HuH-7.5 (cell line): ENCODE measurements around the gene DYNC1I1.

Experiments used
- DNase-seq: peaks from one replicate; pipeline ENCODE4 v3.0.0; 2011; ENCODE audit warnings: low spot score

Gene DYNC1I1

DNA sequence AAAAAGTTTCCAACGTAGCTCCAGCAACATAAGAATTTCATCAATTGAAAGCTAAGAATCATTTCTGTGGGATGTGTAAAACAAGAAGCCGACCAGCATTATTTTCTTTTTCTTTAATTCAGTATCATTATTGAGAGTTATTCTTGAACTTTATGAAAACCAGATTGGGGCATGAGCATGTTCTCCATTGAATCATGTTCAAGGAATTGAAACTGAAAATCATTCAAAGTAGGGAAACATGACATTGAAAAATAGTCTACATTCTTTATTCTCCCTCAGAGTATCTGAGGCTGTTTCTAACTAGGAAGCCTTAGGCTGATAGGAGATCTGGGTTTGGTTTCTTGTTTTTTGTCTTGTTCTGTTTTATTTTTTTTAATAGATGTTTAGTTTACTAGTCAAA is 253.7 kb downstream of the DYNC1I1 start:
- no peak for DNase-seq

DNA sequence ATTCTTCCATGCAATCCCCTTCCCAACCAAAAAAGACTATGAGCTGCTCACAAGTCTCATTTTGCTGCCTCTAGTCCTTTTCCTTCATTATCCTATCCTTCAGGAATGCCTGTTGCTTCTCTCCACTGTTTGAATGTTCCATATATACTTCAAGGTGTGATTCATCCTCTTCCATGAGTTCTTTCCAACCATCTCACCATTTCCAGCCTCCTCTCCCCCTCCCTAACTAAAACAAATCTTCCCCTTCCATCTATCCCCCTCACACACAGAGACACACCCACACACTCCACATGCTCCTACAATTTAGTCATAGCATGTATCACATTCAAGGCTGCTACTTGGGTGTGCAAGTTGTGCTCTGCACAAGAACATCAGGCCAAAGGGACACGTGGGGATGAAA is 254.3 kb downstream of the DYNC1I1 start:
- DNase-seq, result no peak

DNA sequence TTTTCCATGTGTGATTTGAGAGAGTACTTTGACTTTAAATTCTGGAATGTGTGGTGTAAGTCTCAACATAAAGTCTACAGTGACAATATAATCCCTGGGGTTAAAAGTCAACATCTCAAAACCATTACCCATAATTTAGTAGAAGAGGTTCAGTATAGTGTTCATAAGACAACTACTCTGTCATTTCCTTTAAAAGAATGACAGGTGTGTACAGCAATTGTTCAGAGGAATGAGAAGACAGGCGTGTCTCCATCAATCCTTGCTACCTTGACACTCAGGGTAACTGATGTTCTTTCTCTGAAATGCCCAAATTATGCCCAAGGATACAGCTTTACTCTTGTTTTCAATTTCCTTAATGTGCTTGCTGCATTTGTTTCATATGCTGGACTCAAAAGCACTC is 256.4 kb downstream of the DYNC1I1 start:
- DNase-seq, result no peak

DNA sequence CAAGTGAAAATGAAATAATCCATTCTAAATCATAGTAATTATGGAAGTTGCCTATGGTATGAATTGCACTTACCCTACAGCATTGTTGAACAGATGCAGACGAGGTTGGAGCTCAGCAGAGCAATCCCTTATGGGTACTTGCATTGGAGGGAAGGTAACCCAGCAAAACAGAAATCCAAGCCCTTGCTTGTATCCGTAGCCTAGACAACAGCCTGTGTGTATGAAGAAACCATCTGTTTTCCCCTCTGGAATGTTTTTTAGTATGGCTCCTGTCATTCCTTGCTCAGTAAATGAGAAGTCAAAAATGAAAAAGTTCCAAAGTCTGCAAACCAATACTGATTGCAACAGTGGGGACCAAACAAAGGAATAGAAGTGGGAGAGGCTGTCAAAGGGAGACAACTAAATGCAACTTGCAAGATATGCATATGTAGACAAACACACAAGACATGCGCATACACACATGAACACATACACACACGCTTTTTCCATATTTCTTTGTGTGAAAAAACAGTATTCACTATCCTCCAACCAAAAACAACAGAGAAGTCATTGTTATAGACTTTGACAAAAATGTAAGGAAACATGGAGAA is 260.8 kb downstream of the DYNC1I1 start:
- no peak for DNase-seq

DNA sequence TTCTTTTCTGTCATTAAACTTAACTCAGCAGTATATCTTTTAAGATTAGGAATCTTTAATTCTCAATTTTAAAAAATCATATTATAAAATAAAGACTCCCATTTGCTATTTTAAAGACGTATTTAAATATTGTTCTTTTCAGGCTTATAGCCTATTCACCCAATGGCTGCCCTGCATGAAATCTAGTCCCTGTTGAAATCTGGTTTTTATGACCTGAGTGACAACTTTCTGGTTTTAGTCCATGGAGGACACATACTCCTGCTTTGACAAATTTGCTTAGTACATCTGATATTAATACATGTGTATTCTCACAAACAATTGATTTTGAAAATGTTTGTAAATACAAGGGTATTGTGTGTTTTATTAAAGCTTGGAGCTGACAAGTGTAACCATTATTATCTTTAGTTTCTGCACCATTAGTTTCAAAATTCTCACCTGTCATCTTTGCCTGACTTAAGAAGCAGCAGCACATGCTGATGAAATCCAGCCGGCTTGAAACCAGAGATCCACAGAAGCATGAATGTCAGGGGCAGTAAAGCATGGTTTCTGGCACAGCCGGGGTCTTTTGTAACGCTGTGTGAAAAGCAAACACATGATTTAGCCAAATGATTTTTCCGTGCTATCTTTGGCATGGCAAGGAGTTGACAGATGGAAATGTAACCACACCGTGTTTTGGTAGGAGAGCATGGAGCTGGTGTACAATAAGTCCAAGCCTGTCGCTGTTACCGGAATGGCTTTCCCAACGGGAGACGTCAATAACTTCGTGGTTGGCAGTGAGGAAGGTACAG is 262.8 kb downstream of the DYNC1I1 start:
- DNase-seq, result no peak

DNA sequence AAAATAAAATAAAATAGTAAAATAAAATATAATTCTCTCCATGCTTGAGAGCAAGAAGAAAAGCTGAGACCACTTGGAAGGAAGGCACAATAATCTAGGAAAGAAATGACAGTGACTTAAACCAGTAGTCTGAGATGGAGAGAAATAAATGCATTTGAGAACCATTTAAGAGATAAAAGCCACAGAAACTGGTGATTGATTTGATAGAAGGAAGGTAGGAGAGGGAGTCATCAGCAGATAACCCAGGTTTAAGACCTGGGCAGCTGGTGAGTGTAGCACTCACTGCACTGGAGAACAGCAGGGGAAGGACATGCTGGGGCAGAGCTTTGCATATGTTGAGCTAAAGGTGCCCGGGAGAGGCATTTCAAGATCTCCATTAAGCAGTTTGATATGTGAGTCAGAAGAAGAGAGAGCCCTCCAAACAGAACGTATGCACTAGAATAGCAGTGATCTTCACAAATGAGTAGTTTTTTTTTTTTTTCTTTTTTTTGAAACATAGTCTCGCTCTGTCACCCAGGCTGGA is 268.0 kb downstream of the DYNC1I1 start:
- no peak for DNase-seq

DNA sequence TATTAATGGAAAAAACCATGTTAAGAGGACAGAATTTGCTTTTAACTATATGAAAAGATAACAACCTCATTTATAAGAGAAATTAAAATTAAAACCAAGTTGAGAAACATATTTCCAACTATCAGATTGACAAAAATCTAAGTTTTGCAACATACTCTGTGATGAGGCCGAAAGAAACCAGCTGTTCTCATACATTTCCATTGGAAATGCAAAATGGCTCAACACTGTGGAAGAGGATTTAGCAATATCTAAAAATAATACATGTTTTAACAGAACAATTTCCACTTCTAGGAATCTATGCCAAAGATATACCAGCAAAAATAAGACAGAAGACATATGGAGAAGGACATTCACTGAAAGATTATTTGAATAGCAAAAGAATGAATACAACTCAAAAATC is 268.8 kb downstream of the DYNC1I1 start:
- no peak for DNase-seq

DNA sequence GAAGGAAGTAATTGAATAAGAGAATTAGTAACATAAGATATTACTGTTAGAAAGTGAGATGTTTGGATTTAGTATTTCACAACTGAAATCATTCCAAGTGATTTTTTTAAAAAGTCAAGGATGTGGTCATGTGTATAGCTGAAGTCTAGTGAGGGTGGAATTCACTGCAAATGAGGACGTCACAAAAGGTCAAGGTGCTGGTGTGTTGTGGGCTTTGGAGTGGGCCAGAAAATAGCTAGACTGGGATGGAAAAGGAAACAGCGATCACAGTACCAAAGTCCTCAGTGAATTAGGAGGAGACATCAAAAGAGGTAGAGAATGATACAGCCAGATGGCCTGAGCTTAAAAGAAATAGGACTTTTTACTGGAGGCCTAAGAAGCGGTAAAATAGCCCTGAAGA is 272.8 kb downstream of the DYNC1I1 start:
- DNase-seq, result no peak

DNA sequence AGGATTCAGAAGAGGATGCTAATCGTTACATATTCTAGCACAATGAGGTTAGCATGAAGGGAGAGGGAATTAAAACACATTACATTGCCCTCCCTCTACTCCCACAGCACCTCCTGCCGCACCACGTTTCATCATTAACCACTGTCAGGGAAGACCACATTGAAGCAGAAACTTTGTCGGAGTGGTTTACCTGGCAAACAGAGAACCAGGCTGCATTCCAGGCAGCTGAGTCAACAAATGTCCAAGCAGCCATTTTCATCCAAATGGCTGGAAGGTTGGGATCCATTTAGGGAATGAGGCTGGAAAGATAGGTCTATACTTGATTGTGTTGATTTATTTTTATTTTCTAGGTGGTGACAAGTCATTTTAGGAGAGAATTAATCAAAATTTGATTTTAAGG is 273.6 kb downstream of the DYNC1I1 start:
- no peak for DNase-seq

DNA sequence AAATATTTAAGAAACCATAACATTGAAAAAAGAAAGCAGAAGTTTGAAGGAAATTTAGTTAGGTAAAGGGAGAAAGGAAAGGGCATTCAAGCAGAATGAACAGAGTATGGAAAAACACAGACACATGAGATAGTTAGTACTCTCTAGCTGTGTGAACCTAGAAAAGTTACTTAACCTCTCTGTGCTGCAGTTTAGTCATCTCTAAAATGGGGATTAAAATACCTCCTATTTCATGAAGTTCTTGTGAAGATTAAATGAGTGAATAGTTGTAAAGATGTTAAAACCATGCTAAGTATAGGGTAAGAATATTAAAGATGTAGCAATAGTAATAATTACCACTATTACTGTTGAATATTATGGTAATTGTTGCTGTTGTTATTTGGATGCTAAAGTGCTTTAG is 279.9 kb downstream of the DYNC1I1 start:
- no peak for DNase-seq

DNA sequence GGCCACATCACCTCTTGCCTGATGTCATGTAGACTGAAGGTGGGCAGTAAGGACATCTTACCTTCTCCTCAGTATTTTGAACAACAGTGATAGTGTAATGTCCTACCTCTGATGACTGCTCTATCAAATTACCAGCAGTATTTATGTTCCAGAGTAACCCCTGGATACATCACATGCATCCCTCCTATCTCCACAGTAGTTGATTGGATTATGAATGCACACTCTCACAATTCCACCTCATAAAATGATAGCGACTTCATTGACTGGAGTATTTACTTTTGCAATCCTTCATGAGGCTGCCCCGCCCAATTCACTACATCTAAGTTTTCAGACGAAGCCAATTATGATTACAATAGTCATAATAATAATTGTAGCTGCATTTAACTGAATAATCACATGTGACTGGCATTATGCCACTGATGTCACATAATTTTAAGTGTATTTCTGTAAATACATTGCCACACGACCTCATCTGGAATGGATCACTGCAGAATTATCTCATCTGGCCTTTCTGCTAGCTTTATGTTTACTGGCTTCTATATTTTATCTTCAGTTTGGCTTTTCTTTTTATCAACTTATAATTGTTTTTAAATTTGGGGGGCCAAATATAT is 280.6 kb downstream of the DYNC1I1 start:
- DNase-seq, result no peak

DNA sequence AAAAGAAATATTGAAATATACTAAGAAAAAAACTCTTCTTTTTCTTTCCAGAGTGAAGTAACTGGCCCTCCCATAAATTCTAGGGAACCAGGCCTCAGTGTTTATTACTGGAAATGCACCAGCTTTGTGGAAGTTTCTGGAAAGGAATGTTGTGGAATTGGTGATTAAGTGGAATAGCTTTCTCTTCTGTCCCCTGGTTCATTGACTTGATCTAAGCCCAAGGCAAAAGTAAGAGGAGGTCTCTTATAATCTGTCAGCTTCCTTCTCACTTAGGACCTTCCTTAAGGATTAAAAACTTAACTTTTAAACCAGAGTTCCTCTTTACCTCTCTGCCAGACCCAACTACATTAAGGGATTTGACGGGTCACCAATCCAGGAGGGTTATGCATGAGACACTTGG is 283.4 kb downstream of the DYNC1I1 start:
- no peak for DNase-seq

DNA sequence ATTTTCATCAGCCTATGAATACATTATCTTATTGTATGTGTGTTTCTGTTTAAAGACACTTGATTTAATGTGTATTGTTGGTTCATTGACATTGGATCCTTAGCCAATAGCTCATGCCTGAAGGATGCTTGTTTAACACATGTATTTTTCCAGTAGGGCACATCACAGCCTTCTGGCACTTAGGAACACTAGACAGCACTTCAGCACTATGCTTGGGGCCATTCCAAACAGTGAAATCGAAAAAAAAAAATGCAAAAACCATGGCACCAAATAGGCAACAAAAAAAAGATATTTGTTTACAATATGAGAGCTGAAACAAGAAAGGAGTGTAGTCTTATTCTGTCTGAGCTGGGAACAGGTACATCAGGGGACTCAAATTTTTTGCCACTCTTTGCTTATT is 286.7 kb downstream of the DYNC1I1 start:
- no peak for DNase-seq

DNA sequence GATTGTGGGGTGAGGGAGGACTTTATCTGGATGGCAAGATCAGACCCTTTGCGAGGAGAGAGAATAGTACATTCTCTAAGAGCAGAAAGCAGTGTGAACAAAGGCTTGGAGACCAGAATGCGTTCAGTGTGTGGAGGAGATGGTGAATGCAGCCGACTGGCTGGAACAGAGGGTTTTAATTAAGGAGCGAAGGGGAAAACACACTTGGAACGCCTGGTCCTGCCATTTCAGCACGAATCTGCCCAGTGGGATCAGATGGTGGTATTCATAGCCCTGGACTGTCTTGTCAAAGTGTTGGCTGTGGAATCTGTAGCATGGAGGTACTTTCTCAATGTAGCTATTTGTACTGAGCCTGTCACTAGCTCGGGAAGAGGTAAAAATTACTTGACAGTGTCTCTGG is 288.7 kb downstream of the DYNC1I1 start:
- DNase-seq, result no peak

DNA sequence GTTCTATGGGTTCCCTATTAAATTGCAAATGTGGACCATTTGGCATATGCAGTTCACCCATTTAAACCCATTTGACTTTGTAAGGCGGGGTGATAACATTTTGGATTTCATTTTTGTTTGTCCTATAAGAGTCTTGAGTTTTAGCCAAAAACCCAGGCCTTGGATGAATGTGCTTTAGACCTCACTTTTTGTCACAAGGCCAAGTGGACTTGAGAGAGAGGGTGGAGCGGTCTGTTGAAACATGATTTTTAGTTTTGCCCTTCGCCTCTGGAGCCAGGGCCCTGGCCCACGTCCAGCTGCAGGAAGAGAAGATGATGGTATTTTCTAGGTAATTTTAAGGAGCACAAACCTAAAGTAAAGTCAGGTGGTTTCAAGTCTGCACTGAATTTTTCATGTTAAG is 289.5 kb downstream of the DYNC1I1 start:
- no peak for DNase-seq

DNA sequence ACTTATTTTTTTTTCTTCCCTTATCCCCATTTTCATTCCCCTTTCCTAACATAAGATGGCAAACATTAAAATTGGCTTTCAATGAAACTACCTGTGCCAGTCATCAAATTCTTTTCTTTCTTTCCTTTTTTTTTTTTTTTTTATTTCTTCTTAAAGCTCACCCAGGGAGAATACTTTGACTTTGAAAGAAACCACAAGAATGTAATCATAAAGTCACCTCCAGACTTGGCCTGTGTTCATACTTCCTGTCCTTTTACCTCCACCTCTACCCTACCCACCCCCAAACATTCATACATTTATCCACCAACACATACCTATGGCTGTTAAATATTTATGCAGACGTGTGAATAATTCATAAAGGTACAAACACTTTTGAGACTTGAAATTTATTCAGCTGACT is 295.0 kb downstream of the DYNC1I1 start:
- no peak for DNase-seq

DNA sequence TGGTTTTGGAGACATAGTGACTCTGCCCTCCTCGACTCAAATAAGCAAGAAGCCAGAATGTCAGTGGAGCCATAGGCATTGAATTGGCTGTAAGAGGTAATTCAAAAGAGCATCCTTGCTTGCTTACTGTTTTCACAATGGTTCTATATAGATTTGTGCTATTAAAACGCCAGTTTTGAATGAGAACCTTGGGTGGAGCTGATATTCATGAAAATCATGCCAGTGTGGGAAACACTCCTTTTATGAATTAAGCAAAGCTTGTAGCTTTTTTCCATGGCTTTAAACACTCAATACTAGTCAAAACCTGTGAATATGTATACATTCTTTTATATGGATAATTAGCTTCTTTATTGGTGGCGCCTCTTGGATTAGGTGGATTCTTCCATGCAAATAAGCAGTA is 297.0 kb downstream of the DYNC1I1 start:
- no peak for DNase-seq

DNA sequence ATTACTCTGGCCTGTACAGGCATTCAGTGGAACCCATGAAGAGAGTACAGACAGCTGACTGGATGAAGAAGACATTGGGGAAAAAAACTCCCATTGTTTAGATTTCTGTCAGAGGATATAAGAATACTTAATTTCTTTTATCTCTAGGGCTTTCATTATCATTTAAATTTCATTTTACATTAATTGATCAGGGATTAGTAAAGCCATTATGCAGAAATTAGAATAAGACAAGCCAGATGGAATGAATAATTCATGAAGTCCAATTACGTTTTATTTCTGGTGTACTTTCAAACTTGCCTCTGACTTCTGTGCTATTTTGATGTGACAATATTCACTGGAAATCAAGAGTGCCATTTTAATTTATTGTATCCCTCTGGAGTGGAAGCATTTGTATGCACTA is 302.5 kb downstream of the DYNC1I1 start:
- no peak for DNase-seq

DNA sequence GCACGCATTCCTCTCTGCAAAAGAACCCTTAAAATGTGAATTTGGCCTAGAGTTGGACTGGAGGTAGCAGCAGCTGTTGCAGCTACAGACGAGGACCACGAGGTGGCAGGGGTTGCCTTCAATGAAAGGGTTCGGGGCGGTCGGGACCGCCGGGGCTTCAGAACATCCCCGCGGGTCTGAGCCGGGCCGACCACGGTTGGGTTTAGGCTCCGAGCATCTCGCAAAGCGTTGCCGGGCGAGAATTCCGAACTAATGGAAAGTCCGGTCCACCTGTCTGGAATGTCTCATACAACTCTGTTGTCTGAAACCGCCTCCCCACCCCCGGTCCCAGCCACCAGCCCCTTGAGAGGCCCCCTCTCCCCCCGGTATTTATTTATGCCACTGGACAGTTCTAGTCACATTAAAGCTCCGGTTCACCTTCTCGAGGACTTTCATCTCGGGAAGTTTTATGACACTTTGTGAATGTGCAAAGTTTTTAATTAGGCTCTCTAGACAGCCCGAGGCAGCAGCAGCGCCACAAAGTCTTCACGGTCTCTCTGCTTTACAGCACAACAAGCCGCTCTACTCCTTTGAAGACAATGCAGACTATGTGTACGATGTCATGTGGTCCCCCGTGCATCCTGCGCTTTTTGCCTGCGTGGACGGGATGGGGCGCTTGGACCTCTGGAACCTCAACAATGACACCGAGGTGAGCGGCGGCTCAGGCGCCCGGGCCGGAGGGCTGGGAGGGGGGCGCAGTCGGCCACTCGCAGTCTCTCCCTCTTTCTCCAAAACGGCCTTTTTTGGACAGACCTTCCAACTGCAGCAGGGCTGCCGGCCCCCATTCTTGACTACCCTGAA is 303.4 kb downstream of the DYNC1I1 start:
- DNase-seq, result peak; percentile 41

DNA sequence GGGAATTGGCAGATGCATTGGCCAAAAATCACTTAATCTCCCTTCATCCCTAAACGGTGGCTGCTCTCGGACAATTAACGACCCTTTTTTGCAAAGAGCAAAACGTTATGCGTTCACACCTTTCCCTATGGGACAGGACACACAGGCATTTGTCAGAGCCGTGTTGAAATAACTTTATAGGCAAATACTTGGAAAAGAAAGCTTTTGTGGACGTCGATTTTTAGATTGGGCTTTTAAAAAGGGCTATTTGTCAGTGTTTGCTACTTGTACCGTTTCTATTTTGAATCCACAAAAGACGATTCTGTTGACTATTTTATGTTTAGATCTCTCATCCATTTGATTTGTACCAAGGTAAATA is 304.0 kb downstream of the DYNC1I1 start:
- no peak for DNase-seq

DNA sequence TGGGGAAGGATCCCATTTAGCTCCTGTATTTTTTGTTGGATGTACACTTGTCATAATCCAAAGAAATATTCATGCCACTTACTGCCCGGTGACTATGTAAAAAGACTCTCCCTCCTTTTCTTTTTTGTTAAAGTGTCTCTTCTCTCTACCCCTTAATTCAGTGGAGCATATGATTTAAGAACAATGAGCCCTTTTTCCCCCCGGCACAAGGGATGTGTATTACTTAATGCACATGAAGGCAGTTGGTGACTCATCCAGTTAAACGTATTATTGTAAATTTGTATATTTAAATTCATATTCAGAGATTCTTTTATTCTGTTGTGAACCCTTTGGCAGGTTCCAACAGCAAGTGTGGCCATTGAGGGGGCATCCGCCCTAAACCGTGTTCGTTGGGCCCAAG is 307.7 kb downstream of the DYNC1I1 start:
- DNase-seq, result no peak

DNA sequence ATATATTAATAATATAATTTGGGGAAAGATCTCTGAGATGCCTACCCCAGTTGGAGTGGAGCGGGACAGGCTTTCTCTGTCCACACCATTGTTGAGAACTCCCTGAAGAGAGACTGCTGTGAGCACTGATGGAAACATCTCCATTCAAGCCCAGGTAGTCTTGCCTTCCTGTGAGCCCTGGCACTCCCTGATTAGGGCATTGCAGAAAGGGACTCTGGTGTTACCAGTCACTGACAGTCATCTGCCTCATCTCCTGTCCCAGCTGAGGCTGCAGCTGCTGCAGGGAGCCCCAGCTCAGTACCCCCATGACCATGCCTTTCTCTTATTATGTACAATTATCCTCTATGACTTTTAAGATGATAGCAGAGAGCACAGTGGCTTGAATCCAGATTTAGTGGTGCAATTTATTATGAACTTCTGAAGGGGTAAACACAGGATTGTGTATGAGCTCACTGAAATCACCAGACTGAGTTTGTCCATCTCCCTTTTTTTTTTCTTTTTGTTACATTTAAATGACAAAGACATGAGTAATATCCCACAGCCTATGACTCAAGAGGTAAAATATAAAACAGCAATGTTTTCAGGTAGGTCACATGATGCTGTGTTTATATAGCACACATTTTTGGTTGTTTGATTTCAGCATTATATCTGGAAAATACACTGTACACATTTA is 312.7 kb downstream of the DYNC1I1 start:
- no peak for DNase-seq
